NCI-H187 (cell line): Measurements from ENCODE around the gene MIB2.
"Not testable (repeated sequence)": the region's sequence is repeated elsewhere in the genome, so short reads cannot be mapped to it uniquely, and the experiment has no call there.

Source experiments
- DNase-seq, 2 experiments: peaks; one replicate each; lab custom pipeline; 2025; lab: John Stamatoyannopoulos, UW

The MIB2 gene

GRCh38 chr1:1627261-1627828, 12.0 kb downstream of the MIB2 start:
- no peak for DNase-seq

DNA sequence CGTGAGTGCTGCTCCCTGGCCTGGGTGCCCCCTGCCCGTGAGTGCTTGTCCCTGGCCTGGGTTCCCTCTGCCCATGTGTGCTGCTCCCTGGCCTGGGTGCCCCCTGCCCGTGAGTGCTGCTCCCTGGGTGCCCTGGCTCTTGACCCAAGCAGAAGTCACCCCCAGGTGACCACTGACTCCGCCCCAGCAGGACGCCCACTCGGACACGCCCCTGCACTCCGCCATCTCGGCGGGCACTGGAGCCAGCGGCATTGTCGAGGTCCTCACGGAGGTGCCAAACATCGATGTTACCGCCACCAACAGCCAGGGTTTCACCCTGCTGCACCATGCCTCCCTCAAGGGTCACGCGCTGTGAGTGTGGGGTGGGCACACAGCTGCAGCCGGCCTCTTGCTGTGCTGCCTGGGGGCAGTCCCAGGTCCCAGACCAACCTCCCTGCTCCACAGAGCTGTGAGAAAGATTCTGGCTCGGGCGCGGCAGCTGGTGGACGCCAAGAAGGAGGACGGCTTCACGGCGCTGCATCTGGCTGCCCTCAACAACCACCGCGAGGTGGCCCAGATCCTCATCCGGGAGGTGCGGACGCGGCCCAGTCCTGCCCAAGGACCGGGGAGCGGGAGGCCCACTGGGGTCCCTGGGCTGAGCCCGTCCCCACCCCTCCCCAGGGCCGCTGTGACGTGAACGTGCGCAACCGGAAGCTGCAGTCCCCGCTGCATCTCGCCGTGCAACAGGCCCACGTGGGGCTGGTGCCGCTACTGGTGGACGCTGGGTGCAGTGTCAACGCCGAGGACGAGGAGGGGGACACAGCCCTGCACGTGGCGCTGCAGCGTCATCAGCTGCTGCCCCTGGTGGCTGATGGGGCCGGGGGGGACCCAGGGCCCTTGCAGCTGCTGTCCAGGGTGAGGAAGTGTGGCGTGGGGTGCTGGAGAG, 12.8 kb downstream of the MIB2 start:
- no peak for DNase-seq

DNA sequence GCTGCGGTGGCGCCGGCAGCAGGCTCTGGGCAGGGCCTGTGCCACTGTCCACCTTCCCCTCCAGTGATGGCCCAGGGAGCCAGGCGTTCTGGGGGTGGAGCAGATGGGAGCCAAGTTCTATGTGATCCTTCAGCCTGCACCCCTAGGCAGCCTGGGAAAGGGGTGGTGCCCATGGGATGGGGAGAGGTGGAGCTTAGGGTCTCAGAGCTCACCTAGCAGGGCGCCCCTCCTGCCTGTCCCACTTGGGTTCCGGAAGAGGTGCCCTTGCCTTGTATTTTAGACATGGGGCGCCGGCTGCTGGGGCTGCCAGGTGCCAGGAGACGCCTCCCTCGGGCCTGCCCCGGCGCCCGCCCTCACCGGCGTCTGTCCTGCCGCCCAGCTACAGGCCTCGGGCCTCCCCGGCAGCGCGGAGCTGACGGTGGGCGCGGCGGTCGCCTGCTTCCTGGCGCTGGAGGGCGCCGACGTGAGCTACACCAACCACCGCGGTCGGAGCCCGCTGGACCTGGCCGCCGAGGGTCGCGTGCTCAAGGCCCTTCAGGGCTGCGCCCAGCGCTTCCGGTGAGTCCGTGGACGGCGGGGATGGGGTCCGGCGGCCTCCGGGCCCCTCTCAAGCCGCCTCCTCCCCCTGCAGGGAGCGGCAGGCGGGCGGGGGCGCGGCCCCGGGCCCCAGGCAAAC, 13.6 kb downstream of the MIB2 start:
- no peak for DNase-seq

GRCh38 chr1:1629430-1630190, 14.3 kb downstream of the MIB2 start:
- DNase-seq: no peak

DNA sequence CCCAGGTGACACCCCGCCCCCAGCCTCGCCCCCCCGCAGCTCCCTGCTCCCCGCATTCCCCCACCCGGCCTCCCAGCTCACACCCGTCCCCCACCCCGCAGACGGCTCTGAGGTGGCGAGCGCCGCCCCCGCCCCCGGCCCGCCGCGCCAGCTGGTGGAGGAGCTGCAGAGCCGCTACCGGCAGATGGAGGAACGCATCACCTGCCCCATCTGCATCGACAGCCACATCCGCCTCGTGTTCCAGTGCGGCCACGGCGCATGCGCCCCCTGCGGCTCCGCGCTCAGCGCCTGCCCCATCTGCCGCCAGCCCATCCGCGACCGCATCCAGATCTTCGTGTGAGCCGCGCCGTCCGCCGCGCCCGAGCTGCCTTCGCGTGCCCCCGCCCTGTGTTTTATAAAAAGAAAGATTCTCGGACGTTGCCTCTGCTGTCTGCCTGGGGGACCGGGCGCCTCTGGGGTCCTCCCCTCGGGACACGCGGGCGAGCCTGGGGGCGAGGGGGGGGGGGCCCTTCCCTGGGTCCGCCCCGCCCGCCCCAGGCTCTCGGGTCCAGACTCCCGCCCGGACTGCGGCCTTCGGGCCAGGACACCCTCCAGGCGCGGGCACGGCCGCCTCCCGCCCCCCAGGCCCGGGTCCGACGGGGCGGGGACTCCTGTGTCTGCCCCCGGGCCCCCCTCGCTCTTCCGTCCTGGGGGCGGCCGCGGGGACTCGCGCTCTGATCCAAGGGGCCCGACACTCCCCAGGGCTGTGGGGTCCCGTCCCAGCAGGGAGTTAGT, 15.1 kb downstream of the MIB2 start:
- DNase-seq: peak; percentile 33 to 64

- DNase-seq: no peak
These were observed 15.9 kb downstream of the MIB2 start for GRCh38 chr1:1630965-1631781.

DNA sequence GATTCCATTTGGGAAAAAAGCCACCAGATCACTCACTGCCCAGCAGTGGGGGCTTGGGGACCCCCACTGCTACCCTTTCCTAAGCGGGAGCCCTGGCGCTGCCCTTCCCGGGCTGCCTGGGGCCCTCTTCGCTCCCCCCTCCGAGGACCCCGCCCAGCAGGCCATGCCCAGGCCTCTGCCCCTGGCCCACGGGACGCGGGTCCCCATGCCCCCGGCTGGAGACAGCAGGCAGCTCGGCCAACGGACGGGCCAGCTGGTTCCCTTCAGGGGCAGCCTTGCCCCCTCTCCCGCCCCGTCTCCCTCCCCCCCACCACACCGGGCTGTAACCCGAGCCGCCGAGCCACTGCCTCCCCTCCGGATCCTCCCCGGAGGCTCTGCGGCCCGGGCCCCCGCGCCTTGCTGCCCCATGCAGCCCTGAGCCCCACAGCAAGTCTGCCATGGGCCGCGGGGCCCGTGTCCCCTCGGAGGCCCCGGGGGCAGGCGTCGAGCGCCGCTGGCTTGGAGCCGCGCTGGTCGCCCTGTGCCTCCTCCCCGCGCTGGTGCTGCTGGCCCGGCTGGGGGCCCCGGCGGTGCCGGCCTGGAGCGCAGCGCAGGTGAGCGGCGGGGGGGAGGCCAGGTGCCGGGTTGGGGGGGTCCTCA, 16.6 kb downstream of the MIB2 start, which contains the start of gene MMP23B:
Gene MMP23B (plus strand): TSS at position 392 of the 639 bp plus-strand sequence. CDS start 46 bp downstream, at position 438.
- no peak for DNase-seq

DNA sequence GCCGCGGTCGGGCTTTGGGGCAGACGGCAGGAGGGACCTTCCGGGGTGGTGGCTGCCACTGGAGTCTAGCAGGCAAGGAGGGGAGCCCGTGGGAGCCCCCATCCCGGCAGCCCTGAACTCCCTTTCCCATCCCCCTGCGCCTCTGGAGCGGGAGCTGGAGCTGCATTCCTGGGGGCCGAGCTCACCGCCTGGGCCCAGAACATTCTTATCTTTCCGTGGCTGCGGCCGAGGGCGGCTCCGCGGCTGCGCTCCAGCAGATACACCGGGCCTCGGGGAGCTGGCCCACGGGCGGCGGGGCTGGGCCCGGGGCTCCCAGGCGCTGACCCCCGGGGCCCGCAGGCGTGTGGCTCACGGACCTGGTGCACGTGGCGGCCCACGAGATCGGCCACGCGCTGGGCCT, 18.1 kb downstream of the MIB2 start:
- DNase-seq: not testable (repeated sequence)

DNA sequence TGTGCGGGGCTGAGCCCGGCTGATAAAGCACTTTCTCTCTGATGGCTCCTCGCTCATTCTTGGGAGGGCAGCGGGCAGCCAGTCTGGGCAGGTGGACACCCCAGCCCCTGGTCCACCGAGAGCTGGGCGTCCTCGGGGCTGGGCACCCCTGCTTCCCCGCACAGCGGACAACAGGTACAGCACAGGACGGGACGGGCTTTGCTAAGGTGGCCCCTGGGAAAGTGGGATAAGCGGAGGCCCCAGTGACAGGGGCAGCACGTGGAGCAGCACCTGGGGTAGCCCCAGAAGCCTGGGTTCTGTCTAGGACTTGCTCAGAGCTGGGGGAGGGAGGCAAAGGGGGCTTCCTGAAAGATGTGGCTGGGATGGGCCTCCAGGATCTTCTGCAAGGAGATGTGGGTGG, 19.3 kb downstream of the MIB2 start:
- not testable (repeated sequence) for DNase-seq

DNA sequence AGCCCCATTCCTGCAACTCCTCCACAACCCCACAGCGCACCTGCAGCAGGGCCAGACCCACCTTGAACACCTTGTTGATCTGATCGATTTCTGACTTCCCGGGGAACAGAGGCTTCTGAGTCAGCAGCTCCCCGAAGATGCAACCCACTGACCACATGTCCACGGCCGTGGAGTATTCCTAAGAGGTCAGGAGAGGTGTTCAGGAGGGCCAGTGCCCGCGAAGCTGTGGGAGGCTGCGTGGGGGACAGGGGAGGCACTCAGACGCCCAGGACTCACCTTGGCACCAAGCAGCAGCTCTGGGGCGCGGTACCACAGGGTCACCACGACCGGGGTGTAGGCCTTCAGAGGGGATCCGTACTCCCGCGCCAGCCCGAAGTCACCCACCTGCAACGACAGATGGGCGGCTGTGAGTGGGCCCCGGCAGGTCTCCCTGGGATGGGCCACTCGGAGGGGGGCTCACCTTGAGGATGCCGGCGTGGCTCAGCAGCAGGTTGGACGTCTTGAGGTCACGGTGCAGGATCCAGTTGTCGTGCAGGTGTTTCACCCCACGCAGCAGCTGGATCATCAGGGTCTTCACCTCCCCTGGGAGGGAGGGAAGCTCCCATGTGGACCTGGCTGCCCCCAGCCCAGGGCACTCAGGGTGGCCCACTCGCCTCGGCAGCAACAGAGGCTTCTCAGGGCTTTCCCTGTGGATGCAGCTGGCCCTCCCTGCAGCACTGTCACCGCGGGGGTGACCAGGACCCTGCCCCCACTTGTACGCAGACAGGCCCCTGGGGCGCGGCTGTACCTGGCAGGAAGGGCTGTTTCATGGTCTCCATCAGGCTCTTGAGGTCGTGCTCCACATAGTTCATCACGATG, 21.6 kb downstream of the MIB2 start:
- DNase-seq: not testable (repeated sequence)

DNA sequence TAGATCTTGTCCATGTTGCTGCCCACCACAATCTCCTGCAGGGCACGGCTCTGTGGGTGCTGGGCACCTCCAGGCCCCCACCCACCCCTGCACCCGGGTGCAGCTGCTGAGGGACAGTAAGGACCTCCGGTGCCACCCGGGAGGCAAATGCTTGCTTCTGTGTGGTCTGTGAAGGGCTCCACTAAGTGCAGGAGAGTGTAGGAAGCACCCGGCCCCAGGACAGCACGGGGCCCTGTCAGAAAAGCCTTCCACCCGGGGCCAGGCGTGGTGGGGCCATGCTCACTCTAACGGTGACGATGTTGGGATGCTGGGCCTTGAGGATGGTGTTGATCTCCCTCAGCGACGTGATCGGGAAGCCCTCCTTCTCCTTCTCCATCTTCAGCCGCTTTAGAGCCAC, 22.2 kb downstream of the MIB2 start:
- not testable (repeated sequence) for DNase-seq

GRCh38 chr1:1638528-1638927, 23.2 kb downstream of the MIB2 start:
- DNase-seq: not testable (repeated sequence)

DNA sequence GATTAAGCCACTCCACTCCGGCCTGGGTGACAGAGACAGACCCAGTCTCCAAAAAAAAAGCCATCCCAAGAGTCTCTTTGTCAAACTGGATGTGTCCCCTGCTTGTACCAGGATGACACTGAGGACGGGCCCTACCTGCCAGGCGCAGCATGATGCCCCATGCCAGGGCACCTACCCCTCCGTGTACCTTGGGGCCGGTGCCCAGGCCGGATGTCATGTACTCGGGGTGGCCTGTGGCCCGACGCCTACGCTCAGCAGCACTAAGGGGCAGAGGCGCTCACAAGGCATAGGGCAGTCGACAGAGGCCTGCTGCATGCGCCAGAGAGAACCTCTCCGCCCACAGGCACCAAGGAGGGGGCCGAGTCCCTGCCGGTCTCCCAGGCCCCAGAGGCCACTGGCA, 24.1 kb downstream of the MIB2 start:
- DNase-seq: not testable (repeated sequence)

GRCh38 chr1:1640081-1640480, 24.8 kb downstream of the MIB2 start:
- not testable (repeated sequence) for DNase-seq

DNA sequence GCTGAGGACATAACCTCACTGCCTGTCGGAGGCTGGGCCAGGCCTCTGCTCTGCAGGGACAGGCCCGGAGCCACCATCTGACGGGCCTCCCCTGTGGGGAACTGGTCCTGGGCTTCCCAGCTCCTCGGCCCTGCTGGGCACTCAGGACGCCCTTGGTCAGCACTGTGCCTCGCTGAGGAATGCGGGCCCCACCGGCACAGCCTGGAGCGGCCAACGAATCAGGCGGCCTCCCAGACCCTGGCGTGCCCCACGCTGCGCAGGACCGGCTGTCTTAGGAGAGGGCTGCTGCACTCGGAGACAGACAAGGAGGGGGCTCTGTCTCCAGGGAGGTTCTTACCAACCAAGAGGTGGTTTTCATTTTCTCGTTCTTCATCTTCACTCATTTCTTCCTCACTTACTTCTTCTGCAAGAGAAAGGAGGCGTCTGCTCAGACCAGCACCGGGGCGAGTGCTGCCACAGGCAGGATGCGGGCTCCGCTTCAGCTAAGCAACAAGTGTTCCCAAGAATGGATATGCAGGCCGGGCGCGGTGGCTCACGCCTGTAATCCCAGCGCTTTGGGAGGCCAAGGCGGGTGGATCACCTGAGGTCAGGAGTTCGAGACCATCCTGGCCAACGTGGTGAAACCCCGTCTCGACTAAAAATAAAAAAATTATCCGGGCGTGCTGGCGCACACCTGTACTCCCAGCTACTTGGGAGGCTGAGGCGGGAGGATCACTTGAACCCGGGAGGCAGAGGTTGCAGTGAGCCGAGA, 25.6 kb downstream of the MIB2 start:
- DNase-seq: not testable (repeated sequence)

GRCh38 chr1:1646326-1646725, 31.0 kb downstream of the MIB2 start:
- DNase-seq: not testable (repeated sequence)

DNA sequence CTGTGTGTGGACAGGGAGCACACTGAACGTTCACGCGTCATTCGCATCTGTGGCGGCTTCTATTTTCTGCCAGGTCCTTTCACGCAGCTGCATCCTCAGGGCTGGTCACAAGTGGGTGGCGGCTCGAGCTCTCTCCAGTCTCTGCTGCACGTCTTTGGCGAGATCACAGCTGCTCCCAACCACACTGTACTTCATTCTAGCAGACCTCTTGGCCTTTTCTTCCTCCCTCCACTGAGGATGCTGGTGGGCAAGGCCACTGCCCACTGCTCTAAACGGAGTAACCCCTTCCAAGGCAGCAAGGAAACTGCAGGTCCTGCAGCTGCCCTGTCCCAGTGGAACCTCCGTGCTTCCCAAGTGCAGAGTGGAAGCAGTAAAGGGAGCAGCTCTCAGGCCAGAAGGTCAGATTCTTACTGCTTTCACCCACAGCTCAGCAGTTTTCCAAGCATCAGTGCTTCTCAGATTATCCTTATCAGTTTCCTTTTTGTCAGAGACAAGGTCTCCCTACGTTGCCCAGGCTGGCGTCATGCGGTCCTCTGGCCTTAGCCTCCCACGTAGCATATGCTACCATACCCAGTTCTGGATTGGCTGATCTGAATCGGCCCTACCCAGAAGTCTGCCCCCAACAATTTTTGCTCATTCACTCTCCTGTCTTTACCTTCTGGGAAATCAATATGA, 32.4 kb downstream of the MIB2 start:
- DNase-seq: not testable (repeated sequence)
